G401 (cell line): ENCODE data around the gene NDP. TPM values are rescaled to one million over a fixed set of nuclear protein-coding genes. Genes with fewer than 3 reads are reported as not detected.
"Not testable (repeated sequence)": the region's sequence is repeated elsewhere in the genome, so short reads cannot be mapped to it uniquely, and the experiment has no call there.

Source experiments
- DNase-seq: peaks from one replicate; pipeline ENCODE4 v3.0.0-alpha.2; 2015; ENCODE audit warnings: low spot score
- in situ Hi-C: cut with HindIII; loops from 2 replicates; pipeline ENCODE4 v1.10.0; 2016; ENCODE audit warnings: low sequenced_read_pairs, mixed read lengths
- total RNA-seq: library from RNA; depleted of rRNA; stranded (reverse); fragments of >200 nt; shearing (Covaris generic); gene quantifications from 2 replicates; pipeline ENCODE4 v1.2.3, GENCODE V29; 2014

The NDP gene
- total RNA-seq, 1 experiment from 2014 or later, result not detected

- DNase-seq, result no peak
- in situ Hi-C loops, result no loop called here
Observed at GRCh38 chrX:43974100-43974475, 898 bp upstream of the NDP start.

GRCh38 chrX:43971966-43972961 is 926 bp downstream of the NDP start:
- peak; percentile 72 for DNase-seq
- in situ Hi-C loops, result no loop called here

- peak; percentile 42 for DNase-seq
- in situ Hi-C loops, result no loop called here
Observed at GRCh38 chrX:43970528-43970927, 2.7 kb downstream of the NDP start.

- in situ Hi-C loops, result no loop called here
- DNase-seq, result peak; percentile 60
Observed at GRCh38 chrX:43969504-43970501, 3.4 kb downstream of the NDP start.

GRCh38 chrX:43968359-43968781 is 4.8 kb downstream of the NDP start:
- in situ Hi-C loops, result no loop called here
- DNase-seq, result peak; percentile 52

- no peak for DNase-seq
- in situ Hi-C loops, result no loop called here
Observed at GRCh38 chrX:43964936-43965335, 8.3 kb downstream of the NDP start.

GRCh38 chrX:43963726-43964125 is 9.5 kb downstream of the NDP start:
- in situ Hi-C loops, result no loop called here
- peak; percentile 61 for DNase-seq

GRCh38 chrX:43962636-43963035 is 10.6 kb downstream of the NDP start:
- DNase-seq, result peak; percentile 77
- in situ Hi-C loops, result no loop called here

- DNase-seq, result no peak
- in situ Hi-C loops, result no loop called here
Observed at GRCh38 chrX:43961699-43962098, 11.5 kb downstream of the NDP start.

- in situ Hi-C loops, result no loop called here
Observed at GRCh38 chrX:43958529-43958928, 14.7 kb downstream of the NDP start.

GRCh38 chrX:43956034-43956433 is 17.2 kb downstream of the NDP start:
- in situ Hi-C loops, result no loop called here
- no peak for DNase-seq

More at GRCh38 chrX:43958529-43958928, 14.7 kb downstream of the NDP start:
- peak; percentile 91 for DNase-seq

- in situ Hi-C loops, result no loop called here
Observed at GRCh38 chrX:43953218-43953617, 20.0 kb downstream of the NDP start.

GRCh38 chrX:43949669-43950068 is 23.5 kb downstream of the NDP start:
- in situ Hi-C loops, result no loop called here
- DNase-seq, result peak; percentile 80

More at GRCh38 chrX:43953218-43953617, 20.0 kb downstream of the NDP start:
- DNase-seq, result no peak

- no peak for DNase-seq
- in situ Hi-C loops, result no loop called here
Observed at GRCh38 chrX:43940816-43941474, 32.2 kb downstream of the NDP start.

GRCh38 chrX:43939187-43939926 is 33.8 kb downstream of the NDP start:
- no peak for DNase-seq

GRCh38 chrX:43922032-43922431 is 51.2 kb downstream of the NDP start:
- DNase-seq, in situ Hi-C loops: not testable (repeated sequence)

More at GRCh38 chrX:43939187-43939926, 33.8 kb downstream of the NDP start:
- in situ Hi-C loops, result no loop called here

- DNase-seq, in situ Hi-C loops: not testable (repeated sequence)
Observed at GRCh38 chrX:43910772-43911171, 62.4 kb downstream of the NDP start.

- in situ Hi-C loops, result no loop called here
- DNase-seq, result no peak
Observed at GRCh38 chrX:43910012-43910411, 63.2 kb downstream of the NDP start.
